ENCODE measurements around the gene DAGLA. TPM values are rescaled to one million over a fixed set of nuclear protein-coding genes. Genes with fewer than 3 reads are reported as not detected.

DAGLA gene
- total and polyA plus RNA-seq, 8 donors, result 3.7 to 6.9 (median 5.2) TPM

GRCh38 chr11:61682906-61683675, 2.9 kb downstream of the DAGLA start:
- Histone ChIP-seq H3K36me3 (no peaks in the 10 kb centered on the region), H3K27ac (peak overlapping the region in 1 of 4 donors; percentile 64), H3K27me3 (no peaks in the 10 kb centered on the region), H3K4me1 (peaks cover 13 to 22% (median 21%) of the 10 kb centered on the region in 3 donors), H3K9me3 (no peaks in the 10 kb centered on the region), H3K4me3 (peak overlapping the region in 1 of 4 donors; percentile 61)
- ATAC-seq, result no peak
- TF ChIP-seq CTCF (IDR thresholded peaks at IDR 0.05), result no peak
- 85 to 87% methylated on average over 11 of the region's 11 CpGs for WGBS, 2 donors
- intact Hi-C loops (cut with DNase I), result loop anchor here in 1 of 3 donors (10.0 kb wide), 1 partner anchor 52 kb away; no protein-coding TSS in a partner anchor
- DNase-seq, result peak in 1 of 6 donors; percentile 14
- FAIRE-seq, result no peak

DNA sequence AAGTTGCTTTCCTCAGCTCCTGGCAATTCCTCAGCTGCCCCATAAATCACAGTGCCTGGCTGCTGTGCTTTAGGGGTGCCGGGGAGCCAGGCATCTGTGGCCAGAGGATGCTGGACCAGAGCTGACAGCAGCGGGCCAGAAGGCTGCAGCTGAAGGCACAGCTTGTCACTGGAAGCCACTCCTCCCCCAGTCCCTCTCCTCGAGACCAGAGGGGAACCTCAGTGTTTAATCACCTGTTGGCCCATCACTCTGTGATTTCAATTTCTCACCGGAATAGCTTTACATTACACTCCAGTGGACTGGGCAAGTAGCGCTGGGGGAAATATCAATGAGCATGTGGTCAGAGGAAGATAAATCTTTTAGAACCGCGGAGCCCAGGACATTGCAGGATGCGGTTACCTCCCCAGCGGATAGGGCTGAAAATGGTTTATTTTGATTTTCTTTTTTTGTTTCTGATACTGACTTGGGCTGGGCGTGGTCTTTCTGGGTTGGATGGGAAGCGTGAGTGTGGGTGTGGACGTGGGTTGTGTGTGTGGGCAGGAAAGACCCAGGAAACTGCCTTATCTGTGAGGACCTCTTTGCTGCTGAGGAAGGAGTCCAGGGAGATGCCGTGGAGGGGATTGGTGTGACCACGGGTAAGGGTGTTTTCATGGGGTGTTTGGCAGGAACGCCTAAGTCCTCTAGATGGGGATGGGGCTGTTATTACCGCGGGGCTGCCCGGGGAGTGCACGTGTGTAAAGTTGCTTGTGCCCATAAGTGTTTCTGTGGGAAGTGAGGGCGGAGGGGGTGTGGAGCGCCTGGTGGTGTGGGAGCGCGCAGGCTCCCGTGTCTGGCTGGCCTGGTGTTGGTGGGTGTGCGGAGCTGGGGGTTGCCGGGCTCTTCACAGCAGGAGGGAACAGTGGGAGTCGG, 4.0 kb downstream of the DAGLA start:
- no peak for FAIRE-seq
- Histone ChIP-seq H3K36me3 (no peaks in the 10 kb centered on the region), H3K4me3 (no peak overlapping the region), H3K9me3 (no peaks in the 10 kb centered on the region), H3K4me1 (peaks cover 22 to 30% (median 30%) of the 10 kb centered on the region in 3 donors), H3K27ac (no peak overlapping the region), H3K27me3 (no peaks in the 10 kb centered on the region)
- 59 to 68% methylated on average over 27 of the region's 27 CpGs for WGBS, 2 donors
- no peak for TF ChIP-seq CTCF (IDR thresholded peaks at IDR 0.05)
- intact Hi-C loops (cut with DNase I), result loop anchor here in 1 of 3 donors (10.0 kb wide), 1 partner anchor 51 kb away; no protein-coding TSS in a partner anchor
- ATAC-seq, result no peak
- peak in 1 of 6 donors; percentile 13 for DNase-seq

GRCh38 chr11:61684870-61685616, 4.9 kb downstream of the DAGLA start:
- Histone ChIP-seq H3K4me3 (no peak overlapping the region), H3K36me3 (no peaks in the 10 kb centered on the region), H3K9me3 (no peaks in the 10 kb centered on the region), H3K27me3 (no peaks in the 10 kb centered on the region), H3K27ac (no peak overlapping the region), H3K4me1 (peaks cover 22 to 31% (median 30%) of the 10 kb centered on the region in 3 donors)
- 89 to 96% methylated on average over 14 of the region's 14 CpGs for WGBS, 2 donors
- FAIRE-seq (no peak), DNase-seq (no peak), ATAC-seq (no peak)
- intact Hi-C loops (cut with DNase I), result loop anchor here in 1 of 3 donors (10.0 kb wide), 1 partner anchor 50 kb away; no protein-coding TSS in a partner anchor
- no peak for TF ChIP-seq CTCF (IDR thresholded peaks at IDR 0.05)

DNA sequence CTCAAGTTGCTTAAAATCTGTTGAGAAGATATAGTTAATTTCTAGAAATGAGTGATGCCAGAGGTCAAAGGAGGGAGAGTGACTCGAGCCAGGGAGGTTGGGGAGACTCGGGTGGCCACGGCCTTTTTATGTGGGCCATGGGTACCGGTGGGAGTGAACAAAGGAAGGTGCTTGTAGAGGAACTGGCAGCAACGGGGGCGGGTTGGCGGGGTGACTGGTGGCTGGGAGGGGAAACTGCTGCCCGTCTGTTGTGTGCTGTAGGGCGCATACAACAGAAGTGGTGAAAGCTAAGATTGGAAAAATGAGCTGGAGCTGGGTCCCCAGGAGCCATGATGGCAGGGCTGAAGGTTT, 5.4 kb downstream of the DAGLA start:
- H3K27ac ChIP-seq, result no peak overlapping the region
- intact Hi-C loops (cut with DNase I), result loop anchor here in 1 of 3 donors (10.0 kb wide), 1 partner anchor 49 kb away; no protein-coding TSS in a partner anchor
- H3K4me3 ChIP-seq, result no peak overlapping the region
- FAIRE-seq, result no peak
- H3K4me1 ChIP-seq, result peaks cover 22 to 31% (median 30%) of the 10 kb centered on the region in 3 donors
- H3K9me3 ChIP-seq, result no peaks in the 10 kb centered on the region
- DNase-seq, result peak in 1 of 6 donors; percentile 12
- no peaks in the 10 kb centered on the region for H3K27me3 ChIP-seq
- no peaks in the 10 kb centered on the region for H3K36me3 ChIP-seq
- no peak for ATAC-seq
- TF ChIP-seq CTCF (IDR thresholded peaks at IDR 0.05), result no peak
- WGBS, 2 donors, result 86 to 88% methylated on average over 9 of the region's 9 CpGs

Measured in pancreas (tissue), 10 donors.